NK-92 (cell line): Measurements from ENCODE around the gene NKD2.
"Not testable (repeated sequence)": the region's sequence is repeated elsewhere in the genome, so short reads cannot be mapped to it uniquely, and the experiment has no call there.

Source experiments
- DNase-seq: peaks from one replicate; lab custom pipeline; 2025; ENCODE audit not compliant: unreplicated experiment; lab: John Stamatoyannopoulos, UW

The NKD2 gene

GRCh38 chr5:1008451-1009358 is at the start of gene NKD2:
TSS of gene NKD2 (plus strand) at chr5:1008802. CDS start at chr5:1009058, 256 bp downstream.
- no peak for DNase-seq

- DNase-seq: no peak
Observed at GRCh38 chr5:959581-960531, 48.7 kb upstream of the NKD2 start.

- DNase-seq: no peak
Observed at GRCh38 chr5:960551-960950, 48.1 kb upstream of the NKD2 start.

GRCh38 chr5:961002-961710 is 47.4 kb upstream of the NKD2 start:
- no peak for DNase-seq

- DNase-seq: no peak
Observed at GRCh38 chr5:961711-962240, 46.8 kb upstream of the NKD2 start.

GRCh38 chr5:962386-962785 is 46.2 kb upstream of the NKD2 start:
- no peak for DNase-seq

- no peak for DNase-seq
Observed at GRCh38 chr5:962801-963200, 45.8 kb upstream of the NKD2 start.

- no peak for DNase-seq
Observed at GRCh38 chr5:963310-963672, 45.3 kb upstream of the NKD2 start.

GRCh38 chr5:963673-964531 is 44.7 kb upstream of the NKD2 start:
- no peak for DNase-seq

- DNase-seq: no peak
Observed at GRCh38 chr5:964821-965220, 43.8 kb upstream of the NKD2 start.

- DNase-seq: no peak
Observed at GRCh38 chr5:965604-966344, 42.8 kb upstream of the NKD2 start.

GRCh38 chr5:966345-966710 is 42.3 kb upstream of the NKD2 start:
- no peak for DNase-seq

- DNase-seq: no peak
Observed at GRCh38 chr5:966941-967340, 41.7 kb upstream of the NKD2 start.

- no peak for DNase-seq
Observed at GRCh38 chr5:968881-969280, 39.7 kb upstream of the NKD2 start.

GRCh38 chr5:969408-969839 is 39.2 kb upstream of the NKD2 start:
- no peak for DNase-seq

- not testable (repeated sequence) for DNase-seq
Observed at GRCh38 chr5:972575-972974, 36.0 kb upstream of the NKD2 start.

GRCh38 chr5:976849-977751 is 31.5 kb upstream of the NKD2 start:
- no peak for DNase-seq

GRCh38 chr5:978054-978453 is 30.5 kb upstream of the NKD2 start:
- no peak for DNase-seq
